GM12878 (cell line): Measurements from ENCODE around the gene SH3BP5.

ENCODE experiments used
- ATF3 ChIP-seq: IDR thresholded peaks from 2 replicates; pipeline ENCODE4 v1.6.1; 2011; ENCODE audit warnings: low read depth, mild to moderate bottlenecking, low read length, moderate library complexity, borderline replicate concordance; ENCODE audit errors: extremely low read depth
- CTCF ChIP-seq, 3 experiments: IDR thresholded peaks in 2 of 3; conservative IDR thresholded peaks in 1 of 3; 2 replicates each; pipeline ENCODE4 v1.5.1; 2011; ENCODE audit warnings: low read depth in 3 of 3, low read length in 3 of 3, mild to moderate bottlenecking in 3 of 3, control low read depth in 2 of 3, moderate library complexity in 2 of 3, inconsistent platforms in 1 of 3, mixed read lengths in 1 of 3; ENCODE audit not compliant: control insufficient read depth in 2 of 3, insufficient read depth in 1 of 3; ENCODE audit errors: extremely low read depth in 1 of 3

- TF ChIP-seq CTCF (IDR thresholded peaks at IDR 0.05 in 2 of 3, conservative IDR thresholded peaks at IDR 0.05 in 1 of 3; ENCODE audit: control insufficient read depth in 2 of 3, extremely low read depth in 1 of 3, insufficient read depth in 1 of 3, low read depth in 3 of 3, low read length in 3 of 3) (no peak), ATF3 (no peak)
Observed at GRCh38 chr3:15217841-15218267, 114.5 kb downstream of the SH3BP5 start.
